Stimulated activated CD4-positive, alpha-beta T cell treated with anti-CD3 and anti-CD28 coated beads, Interleukin-12 subunit alpha, Interleukin-12 subunit beta, amount 100 ng/mL, for 24 hours (primary cell): ENCODE measurements around the gene CYB561.

Experiments used
- DNase-seq, 2 experiments: peaks; one replicate each; pipeline ENCODE4 v3.0.0-alpha.2; 2020; ENCODE audit warnings: low read depth in 2 of 2

CYB561 gene

DNA sequence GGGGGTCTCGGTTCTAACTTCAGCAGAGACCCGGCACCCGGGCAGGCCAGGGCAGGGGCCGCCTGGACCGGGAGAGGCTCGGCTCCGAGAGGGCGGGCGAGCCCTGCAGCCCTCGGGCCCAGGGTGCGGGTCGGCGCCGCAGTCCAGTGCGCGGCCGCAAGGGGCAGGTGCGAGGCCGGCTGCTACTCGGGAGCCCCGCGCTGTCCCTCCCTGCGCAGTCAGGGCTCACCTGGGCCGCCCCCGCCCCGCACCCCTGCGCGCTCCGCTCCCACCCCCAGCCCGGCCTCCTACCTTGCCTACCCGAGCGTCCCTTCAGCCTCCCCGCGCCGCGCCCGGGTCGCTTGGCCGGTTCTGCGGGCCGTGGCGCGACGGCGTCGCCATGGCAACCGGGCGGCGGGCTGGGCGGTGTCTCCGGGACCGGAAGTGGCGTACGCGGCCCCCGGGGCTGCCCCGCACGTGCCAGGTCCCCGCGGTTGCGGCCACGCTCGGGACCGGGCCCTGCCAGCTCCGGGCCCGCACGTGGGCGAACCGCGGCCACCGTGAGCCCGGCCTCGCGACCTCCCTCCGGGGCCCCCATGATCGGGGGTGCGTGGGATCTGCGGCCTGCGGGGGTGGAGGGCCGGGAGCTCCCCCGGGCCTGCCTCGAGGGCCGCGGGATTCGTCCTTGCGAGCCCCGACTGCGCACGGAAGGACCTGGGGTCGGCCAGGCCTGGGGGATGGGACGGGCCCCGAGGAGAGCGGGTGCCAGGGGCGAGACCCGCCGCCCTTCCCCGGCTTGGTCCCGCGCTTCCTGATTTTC, at the start of gene CYB561:
CYB561 (minus strand) TSS at position 353 of the 799 bp plus-strand sequence. CDS start 8,759 bp downstream, outside the sequence.
- DNase-seq, result peak; percentile 34 to 56

- DNase-seq, result no peak
Observed at GRCh38 chr17:63495491-63495890, 49.4 kb upstream of the CYB561 start.

DNA sequence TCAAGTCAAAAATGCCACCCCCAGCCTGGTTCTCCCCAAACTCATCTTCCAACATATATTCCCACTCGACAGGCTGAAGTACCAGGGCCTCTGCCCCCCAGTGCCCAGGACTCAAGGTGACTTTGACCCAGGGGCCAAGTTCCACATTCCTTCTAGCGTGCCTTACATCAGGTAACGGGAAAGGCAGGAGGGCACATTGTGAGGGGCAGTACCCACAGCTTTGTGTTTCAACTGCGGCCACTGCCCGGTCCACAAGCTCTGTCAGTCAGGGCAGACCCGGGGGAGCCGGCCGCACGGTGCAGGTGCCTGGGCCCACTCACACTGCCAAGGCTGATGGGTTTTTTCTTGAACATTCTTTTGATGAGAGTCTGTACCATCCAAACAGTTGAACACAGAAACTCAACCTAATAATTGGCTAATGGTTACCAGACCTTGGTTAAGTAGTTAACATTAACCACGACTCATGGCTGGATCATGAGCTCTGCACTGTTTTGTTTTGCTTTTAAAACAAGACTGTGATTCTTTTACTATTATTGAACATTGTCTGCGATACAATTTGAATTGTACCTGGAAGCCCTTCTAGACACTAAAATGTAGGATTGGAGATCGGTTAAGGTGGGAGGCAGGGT, 48.3 kb upstream of the CYB561 start:
- DNase-seq, result no peak

DNA sequence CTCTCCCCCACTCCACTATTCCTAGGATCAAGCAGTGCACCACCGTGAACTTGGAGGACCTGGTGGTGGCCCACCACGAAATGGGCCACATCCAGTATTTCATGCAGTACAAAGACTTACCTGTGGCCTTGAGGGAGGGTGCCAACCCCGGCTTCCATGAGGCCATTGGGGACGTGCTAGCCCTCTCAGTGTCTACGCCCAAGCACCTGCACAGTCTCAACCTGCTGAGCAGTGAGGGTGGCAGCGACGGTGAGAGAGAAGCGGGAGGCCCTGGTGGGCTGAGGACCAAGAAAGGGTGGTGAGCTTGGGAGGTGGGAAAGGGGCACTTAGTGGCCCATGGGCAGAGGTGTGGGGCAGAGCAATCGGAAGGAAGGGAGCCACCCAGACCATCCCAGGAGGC, 47.3 kb upstream of the CYB561 start:
- DNase-seq, result no peak

DNA sequence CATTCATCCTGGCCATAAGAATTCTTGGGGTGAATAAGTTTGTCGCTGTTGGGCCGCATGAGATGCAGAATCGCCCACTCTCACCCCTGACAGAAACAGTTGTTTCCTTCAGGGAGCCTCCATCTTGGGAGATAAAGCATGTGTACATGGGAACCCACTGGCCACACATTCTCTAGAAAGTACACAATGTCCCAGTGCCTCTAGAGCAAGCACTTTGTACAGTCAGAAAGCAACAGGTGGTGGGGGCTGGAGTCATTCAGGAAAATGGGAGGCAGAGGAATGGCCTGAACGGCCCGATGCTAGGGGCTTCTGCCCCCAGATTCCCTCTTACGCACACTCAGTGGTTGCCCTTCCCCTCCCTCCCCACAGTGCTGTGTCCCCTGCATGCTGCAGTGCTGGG, 46.8 kb upstream of the CYB561 start:
- DNase-seq, result no peak

DNA sequence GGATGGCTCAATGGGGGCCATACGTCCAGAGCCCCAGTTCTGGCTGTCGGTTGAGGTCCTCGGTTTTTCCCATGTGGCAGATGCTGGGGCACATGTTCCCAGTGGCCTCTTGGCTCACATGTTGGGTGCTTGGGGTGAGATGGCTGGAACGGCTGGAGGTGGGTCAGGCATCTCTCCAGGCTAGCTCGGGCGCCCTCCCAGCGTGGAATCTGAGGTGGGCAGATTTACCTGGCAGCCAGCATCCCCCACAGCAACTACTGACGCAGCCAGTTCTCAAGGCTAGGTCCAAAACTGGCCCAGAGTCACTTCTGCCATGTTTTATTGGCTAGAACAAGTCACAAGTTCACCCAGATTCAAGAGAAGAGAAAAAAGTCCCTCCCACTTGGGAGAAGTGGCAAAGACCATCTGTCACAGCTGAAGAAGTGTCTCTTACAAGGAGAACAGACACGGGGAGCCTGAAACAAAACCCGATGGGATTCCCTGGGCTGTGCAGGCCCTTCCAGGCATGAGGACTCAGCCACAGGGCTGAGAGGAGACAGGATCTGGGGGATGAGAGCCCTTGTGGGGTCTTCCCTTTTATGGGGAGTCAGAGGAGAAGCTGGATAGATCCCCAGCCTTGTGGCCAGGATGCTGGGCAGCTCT, 46.0 kb upstream of the CYB561 start:
- no peak for DNase-seq

GRCh38 chr17:63491413-63491812, 45.3 kb upstream of the CYB561 start:
- no peak for DNase-seq

DNA sequence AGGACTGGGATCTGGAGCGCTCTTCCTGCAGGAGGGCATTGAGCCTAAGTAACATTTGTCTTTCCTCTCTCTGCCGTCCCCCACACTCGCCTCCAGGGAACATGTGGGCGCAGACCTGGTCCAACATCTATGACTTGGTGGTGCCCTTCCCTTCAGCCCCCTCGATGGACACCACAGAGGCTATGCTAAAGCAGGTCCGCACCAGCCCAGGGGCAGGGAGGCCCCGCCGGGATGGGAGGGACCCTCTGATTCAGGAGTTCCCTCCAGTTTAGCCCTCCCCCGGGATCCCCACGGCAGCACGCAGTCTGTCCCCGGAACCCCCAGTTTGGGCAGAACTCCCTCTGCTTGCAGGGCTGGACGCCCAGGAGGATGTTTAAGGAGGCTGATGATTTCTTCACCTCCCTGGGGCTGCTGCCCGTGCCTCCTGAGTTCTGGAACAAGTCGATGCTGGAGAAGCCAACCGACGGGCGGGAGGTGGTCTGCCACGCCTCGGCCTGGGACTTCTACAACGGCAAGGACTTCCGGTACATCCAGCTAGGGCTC, 44.8 kb upstream of the CYB561 start:
- no peak for DNase-seq

DNA sequence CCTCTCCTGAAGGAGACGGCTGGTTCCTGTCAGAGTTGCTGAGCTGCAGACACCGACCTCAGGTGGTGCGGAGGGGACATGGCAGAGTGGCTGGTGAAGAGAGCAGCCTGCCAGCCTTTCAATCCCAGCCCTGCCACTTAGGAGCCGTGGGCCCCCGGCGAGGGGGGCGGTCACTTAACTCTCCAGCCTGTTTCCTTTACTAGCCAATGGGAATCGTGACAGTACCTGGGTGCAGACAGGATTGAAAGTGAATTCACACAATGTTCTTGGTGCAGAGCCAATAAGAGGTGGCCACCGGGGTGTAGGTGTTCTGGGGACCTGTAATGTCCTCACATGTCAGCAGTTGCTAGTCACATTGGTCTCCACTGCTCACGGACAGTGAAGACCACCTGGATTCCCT, 44.2 kb upstream of the CYB561 start:
- no peak for DNase-seq

GRCh38 chr17:63489291-63489690, 43.2 kb upstream of the CYB561 start:
- DNase-seq, result no peak

DNA sequence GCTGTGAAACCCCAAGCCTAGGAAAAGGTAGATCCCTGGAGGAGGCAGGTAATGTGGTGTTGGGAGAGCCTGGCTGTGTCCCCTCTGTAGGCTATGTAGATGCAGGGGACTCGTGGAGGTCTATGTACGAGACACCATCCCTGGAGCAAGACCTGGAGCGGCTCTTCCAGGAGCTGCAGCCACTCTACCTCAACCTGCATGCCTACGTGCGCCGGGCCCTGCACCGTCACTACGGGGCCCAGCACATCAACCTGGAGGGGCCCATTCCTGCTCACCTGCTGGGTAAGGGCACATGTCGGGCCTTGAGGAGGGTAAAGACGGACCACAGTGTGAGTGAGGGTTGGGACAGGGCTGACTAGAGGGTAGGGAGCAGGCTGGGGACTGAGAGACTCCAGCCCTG, 42.7 kb upstream of the CYB561 start:
- DNase-seq, result no peak

- no peak for DNase-seq
Observed at GRCh38 chr17:63487014-63487339, 40.9 kb upstream of the CYB561 start.

GRCh38 chr17:63486317-63487013, 40.4 kb upstream of the CYB561 start:
- DNase-seq, result no peak

GRCh38 chr17:63483655-63484575, 37.8 kb upstream of the CYB561 start:
- no peak for DNase-seq

DNA sequence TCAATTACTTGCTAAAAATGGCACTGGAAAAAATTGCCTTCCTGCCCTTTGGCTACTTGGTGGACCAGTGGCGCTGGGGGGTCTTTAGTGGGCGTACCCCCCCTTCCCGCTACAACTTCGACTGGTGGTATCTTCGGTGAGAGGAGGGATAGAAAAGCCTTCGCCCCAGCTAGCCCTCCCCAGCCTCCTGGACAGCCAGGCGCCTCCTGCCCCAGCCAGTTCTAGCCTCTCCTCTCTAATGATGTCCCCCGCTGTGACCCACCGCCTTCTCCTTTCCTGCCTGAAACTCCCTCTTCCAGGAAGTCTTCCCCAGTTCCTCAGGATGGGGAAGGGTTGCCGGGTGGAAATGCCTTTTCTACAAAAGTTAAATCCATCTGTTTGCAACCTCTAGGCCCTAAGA, 36.9 kb upstream of the CYB561 start:
- DNase-seq, result no peak

DNA sequence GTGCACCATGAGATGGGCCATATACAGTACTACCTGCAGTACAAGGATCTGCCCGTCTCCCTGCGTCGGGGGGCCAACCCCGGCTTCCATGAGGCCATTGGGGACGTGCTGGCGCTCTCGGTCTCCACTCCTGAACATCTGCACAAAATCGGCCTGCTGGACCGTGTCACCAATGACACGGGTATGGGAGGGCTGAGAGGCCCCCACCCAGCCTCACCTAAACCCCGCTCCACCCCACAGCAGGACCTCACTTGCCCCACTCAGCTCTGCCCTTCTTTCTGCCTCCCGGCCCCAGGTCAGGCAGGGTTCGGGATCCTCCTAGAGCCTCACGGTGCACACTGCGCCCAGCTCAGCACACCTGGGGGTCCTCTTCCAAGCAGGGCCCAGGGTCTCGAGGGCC, 36.4 kb upstream of the CYB561 start:
- no peak for DNase-seq

DNA sequence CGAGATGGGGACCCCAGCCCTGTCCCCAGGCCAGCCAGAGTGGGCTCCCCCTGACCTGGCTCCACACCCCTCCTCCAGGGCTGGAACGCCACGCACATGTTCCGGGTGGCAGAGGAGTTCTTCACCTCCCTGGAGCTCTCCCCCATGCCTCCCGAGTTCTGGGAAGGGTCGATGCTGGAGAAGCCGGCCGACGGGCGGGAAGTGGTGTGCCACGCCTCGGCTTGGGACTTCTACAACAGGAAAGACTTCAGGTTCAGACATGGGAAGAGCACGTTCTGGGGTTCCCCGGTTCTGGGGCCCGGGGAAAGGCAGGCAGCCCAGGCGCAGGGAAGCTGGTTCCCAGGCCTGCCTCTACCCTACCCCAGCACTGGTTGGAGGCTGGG, 35.4 kb upstream of the CYB561 start:
- no peak for DNase-seq

GRCh38 chr17:63480826-63481487, 34.9 kb upstream of the CYB561 start:
- no peak for DNase-seq

DNA sequence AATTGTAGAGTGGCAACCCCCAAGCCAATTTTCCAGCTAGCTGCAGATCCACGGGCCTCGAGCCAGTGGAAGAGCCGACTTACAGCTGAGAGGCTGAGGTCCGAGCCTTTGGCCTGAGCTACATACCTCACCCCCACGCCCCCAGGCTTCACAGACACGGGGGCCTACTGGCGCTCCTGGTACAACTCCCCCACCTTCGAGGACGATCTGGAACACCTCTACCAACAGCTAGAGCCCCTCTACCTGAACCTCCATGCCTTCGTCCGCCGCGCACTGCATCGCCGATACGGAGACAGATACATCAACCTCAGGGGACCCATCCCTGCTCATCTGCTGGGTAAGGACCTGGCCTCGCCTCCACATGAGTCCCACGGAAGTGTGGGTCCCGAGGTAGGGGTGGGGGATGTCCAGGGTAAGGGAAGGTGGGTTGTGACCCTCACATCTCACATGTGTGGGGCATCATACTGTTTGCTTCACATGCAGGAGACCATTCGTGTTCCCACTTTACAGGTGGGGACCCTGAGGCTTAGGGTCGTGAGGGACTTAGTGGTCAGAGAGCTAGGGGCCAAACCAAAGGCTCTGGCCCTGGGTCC, 34.2 kb upstream of the CYB561 start:
- no peak for DNase-seq

DNA sequence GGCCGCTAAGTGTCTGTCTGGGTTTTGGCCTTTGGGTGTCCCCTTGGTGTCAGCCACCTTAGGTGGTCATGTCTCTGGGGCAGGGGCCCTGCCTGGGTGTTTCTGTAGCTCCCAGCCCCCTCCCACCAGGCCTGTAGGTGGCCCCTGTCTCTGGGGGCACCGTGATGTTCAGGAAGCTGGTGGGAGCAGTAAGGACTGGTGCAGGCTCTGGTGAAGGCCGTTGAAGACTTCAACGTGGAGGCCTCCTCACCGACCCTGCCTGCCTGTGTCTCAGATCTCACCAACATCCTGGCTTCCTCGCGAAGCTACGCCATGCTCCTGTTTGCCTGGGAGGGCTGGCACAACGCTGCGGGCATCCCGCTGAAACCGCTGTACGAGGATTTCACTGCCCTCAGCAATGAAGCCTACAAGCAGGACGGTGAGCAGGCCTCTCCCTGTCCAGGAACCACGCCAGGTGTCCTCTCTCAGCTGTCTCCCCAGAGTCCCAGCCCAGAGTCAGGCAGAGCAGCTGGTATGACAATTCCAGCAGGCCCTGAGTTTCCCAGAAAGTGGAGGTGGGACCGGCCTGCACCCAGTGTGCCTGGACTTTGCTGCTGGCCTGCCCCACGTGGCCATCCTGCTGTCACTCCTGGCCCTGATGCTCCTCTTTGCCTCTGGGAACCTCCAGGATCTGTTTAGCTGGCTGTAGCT, 33.5 kb upstream of the CYB561 start:
- DNase-seq, result no peak
